Breast epithelium (tissue), 4 donors: ENCODE measurements around the gene KLF15. TPM values are rescaled to one million over a fixed set of nuclear protein-coding genes. Genes with fewer than 3 reads are reported as not detected.

Experiments
- DNase-seq, 2 donors: peaks; one replicate each; pipeline ENCODE4 v3.0.0-alpha.2; 2019; ENCODE audit warnings: low spot score in 2 of 2
- H3K27ac ChIP-seq, 2 donors: fragments of 200-600 bp; sonication (generic) in 1 of 2; one replicate each; pipeline ENCODE4 v1.5.1; 2016 to 2019; ENCODE audit warnings: mild to moderate bottlenecking in 1 of 2
- H3K27me3 ChIP-seq, 2 donors: fragments of 200-600 bp; sonication (generic) in 1 of 2; one replicate each; pipeline versions ENCODE4 v1.5.1 to v1.6.0; 2017 to 2019; ENCODE audit warnings: control low read depth in 1 of 2, mild to moderate bottlenecking in 1 of 2
- H3K36me3 ChIP-seq: fragments of 200-600 bp; one replicate; pipeline ENCODE4 v1.5.1; 2019
- H3K4me1 ChIP-seq, 2 donors: fragments of 200-600 bp; sonication (generic); one replicate each; pipeline ENCODE4 v1.5.1; 2016 to 2019; ENCODE audit warnings: control low read depth in 1 of 2
- H3K4me3 ChIP-seq, 3 donors: fragments of 200-600 bp; sonication (generic); 1 replicate in 2 of 3; 2 replicates in 1 of 3; pipeline ENCODE4 v1.5.1; 2016 to 2019; ENCODE audit warnings: mild to moderate bottlenecking in 3 of 3, moderate library complexity in 2 of 3
- H3K9me3 ChIP-seq, 2 donors: fragments of 200-600 bp; sonication (generic) in 1 of 2; one replicate each; pipeline ENCODE4 v1.5.1; 2016 to 2019; ENCODE audit warnings: control low read depth in 1 of 2
- POLR2A ChIP-seq: fragments of 450-650 bp; IDR thresholded peaks from one replicate; pipeline ENCODE4 v1.6.1; 2016; ENCODE audit warnings: antibody characterized with exemption, mild to moderate bottlenecking, moderate library complexity
- POLR2AphosphoS5 ChIP-seq, 3 donors: sonication (generic); formaldehyde crosslinking; IDR thresholded peaks; one replicate each; pipeline ENCODE4 v1.6.1; 2017; ENCODE audit warnings: antibody characterized with exemption in 3 of 3
- intact Hi-C: fragments of 100-400 bp; cut with DNase I; formaldehyde crosslinking; loops from one replicate; pipeline ENCODE4 v1.15.1; 2023; ENCODE audit warnings: low total_unique reads
- total RNA-seq, 3 donors: library from RNA; depleted of rRNA; stranded (reverse); fragments of >200 nt; gene quantifications; one replicate each; pipeline ENCODE4 v1.1.0, GENCODE V29; 2016
- TF ChIP-seq, protein P1 (sequence below), 3 donors: fragments of 450-650 bp; IDR thresholded peaks; one replicate each; pipeline ENCODE4 v1.5.1; 2016 to 2017; ENCODE audit warnings: antibody characterized with exemption in 3 of 3, mild to moderate bottlenecking in 3 of 3, moderate library complexity in 3 of 3

Gene KLF15
- total RNA-seq, 3 donors from 2014 or later, result 36.3 to 129 (median 44.2) TPM

- Histone ChIP-seq H3K9me3 (no peaks in the 10 kb centered on the region), H3K4me3 (no peak overlapping the region), H3K27me3 (no peaks in the 10 kb centered on the region), H3K27ac (no peak overlapping the region), H3K4me1 (no peaks in the 10 kb centered on the region), H3K36me3 (no peaks in the 10 kb centered on the region)
- TF ChIP-seq POLR2A (no peak), POLR2AphosphoS5 (IDR thresholded peaks at IDR 0.05) (no peak)
- TF ChIP-seq, protein P1, sequence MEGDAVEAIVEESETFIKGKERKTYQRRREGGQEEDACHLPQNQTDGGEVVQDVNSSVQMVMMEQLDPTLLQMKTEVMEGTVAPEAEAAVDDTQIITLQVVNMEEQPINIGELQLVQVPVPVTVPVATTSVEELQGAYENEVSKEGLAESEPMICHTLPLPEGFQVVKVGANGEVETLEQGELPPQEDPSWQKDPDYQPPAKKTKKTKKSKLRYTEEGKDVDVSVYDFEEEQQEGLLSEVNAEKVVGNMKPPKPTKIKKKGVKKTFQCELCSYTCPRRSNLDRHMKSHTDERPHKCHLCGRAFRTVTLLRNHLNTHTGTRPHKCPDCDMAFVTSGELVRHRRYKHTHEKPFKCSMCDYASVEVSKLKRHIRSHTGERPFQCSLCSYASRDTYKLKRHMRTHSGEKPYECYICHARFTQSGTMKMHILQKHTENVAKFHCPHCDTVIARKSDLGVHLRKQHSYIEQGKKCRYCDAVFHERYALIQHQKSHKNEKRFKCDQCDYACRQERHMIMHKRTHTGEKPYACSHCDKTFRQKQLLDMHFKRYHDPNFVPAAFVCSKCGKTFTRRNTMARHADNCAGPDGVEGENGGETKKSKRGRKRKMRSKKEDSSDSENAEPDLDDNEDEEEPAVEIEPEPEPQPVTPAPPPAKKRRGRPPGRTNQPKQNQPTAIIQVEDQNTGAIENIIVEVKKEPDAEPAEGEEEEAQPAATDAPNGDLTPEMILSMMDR (IDR thresholded peaks at IDR 0.05), result no peak
- intact Hi-C loops, result no loop called here
- DNase-seq, result no peak
Observed at GRCh38 chr3:126316031-126316461, 41.2 kb downstream of the KLF15 start.

- no peak for TF ChIP-seq POLR2AphosphoS5 (IDR thresholded peaks at IDR 0.05)
- TF ChIP-seq, protein P1 (IDR thresholded peaks at IDR 0.05), result no peak
- TF ChIP-seq POLR2A, result no peak
- no peak overlapping the region for H3K4me3 ChIP-seq
- no peaks in the 10 kb centered on the region for H3K36me3 ChIP-seq
- intact Hi-C loops, result no loop called here
- no peaks in the 10 kb centered on the region for H3K4me1 ChIP-seq
- H3K27me3 ChIP-seq, result no peaks in the 10 kb centered on the region
- peaks cover 0 to 7% of the 10 kb centered on the region in 2 donors for H3K9me3 ChIP-seq
- DNase-seq, result no peak
- H3K27ac ChIP-seq, result no peak overlapping the region
Observed at GRCh38 chr3:126314790-126315658, 42.2 kb downstream of the KLF15 start.

DNA sequence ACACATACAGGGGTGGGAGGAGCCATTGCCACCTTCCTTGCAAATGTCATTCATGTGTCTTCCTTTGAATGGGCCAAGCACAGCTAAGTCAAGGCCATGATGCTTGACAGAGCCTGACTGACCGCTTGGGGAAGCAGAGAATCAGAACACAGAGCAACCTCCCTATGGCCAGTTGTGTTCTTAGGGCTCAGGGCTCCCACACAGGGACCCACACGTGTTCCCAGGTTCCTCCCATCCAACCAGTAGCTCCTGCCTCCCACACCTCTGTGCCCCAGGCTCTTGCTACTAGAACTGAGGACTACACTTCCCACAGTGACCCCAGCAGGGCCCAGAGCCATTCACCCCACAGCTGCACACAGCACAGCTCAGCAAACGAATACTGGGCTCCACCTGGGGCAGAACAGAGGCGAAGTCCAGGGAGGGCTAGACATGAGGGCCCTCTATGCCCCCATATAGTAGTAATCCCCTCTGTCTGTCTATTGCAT lies 42.9 kb downstream of the KLF15 start:
- TF ChIP-seq POLR2A, result no peak
- no peak for TF ChIP-seq POLR2AphosphoS5 (IDR thresholded peaks at IDR 0.05)
- TF ChIP-seq, protein P1 (IDR thresholded peaks at IDR 0.05), result no peak
- Histone ChIP-seq H3K36me3 (no peaks in the 10 kb centered on the region), H3K4me3 (no peak overlapping the region), H3K27ac (no peak overlapping the region), H3K4me1 (no peaks in the 10 kb centered on the region), H3K27me3 (no peaks in the 10 kb centered on the region), H3K9me3 (peaks cover 0 to 7% of the 10 kb centered on the region in 2 donors)
- DNase-seq, result no peak
- intact Hi-C loops, result no loop called here

GRCh38 chr3:126313580-126314304 lies 43.5 kb downstream of the KLF15 start:
- intact Hi-C loops, result no loop called here
- TF ChIP-seq, protein P1 (IDR thresholded peaks at IDR 0.05), result no peak
- TF ChIP-seq POLR2A (no peak), POLR2AphosphoS5 (IDR thresholded peaks at IDR 0.05) (no peak)
- Histone ChIP-seq H3K4me3 (no peak overlapping the region), H3K27me3 (no peaks in the 10 kb centered on the region), H3K9me3 (peaks cover 0 to 7% of the 10 kb centered on the region in 2 donors), H3K4me1 (no peaks in the 10 kb centered on the region), H3K36me3 (no peaks in the 10 kb centered on the region), H3K27ac (no peak overlapping the region)
- no peak for DNase-seq

DNA sequence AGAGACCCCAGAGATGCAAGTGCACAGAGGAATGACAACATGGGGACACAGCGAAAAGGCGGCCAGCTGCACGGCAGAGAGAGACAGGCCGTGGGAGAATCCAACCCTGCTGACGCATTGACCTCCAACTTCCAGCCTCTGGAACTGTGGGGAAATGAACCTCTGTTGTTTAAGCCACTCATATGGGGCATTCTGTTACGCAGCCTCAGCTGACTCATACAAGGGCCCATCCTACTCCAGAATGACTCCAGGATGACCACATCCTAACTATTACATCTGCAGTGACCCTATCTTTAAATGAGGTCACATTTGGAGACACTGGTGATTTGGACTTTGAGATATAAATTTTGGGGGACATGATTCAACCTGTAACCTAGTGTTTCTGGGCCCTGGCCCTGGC lies 44.0 kb downstream of the KLF15 start:
- Histone ChIP-seq H3K4me3 (no peak overlapping the region), H3K36me3 (no peaks in the 10 kb centered on the region), H3K9me3 (peaks cover 0 to 7% of the 10 kb centered on the region in 2 donors), H3K27me3 (no peaks in the 10 kb centered on the region), H3K27ac (no peak overlapping the region), H3K4me1 (no peaks in the 10 kb centered on the region)
- no peak for TF ChIP-seq POLR2A
- TF ChIP-seq, protein P1 (IDR thresholded peaks at IDR 0.05), result no peak
- no peak for TF ChIP-seq POLR2AphosphoS5 (IDR thresholded peaks at IDR 0.05)
- intact Hi-C loops, result no loop called here
- DNase-seq, result no peak
